Amygdala (tissue), 56 donors: ENCODE results near the gene GTF2F2.

Experiments used
- DNase-seq, 56 donors: peaks; one replicate each; lab custom pipeline; 2025; lab: John Stamatoyannopoulos, UW

GTF2F2 gene

GRCh38 chr13:45120967-45121831 is 889 bp downstream of the GTF2F2 start:
- no peak for DNase-seq

- no peak for DNase-seq
Observed at GRCh38 chr13:45122941-45123340, 2.6 kb downstream of the GTF2F2 start.

DNA sequence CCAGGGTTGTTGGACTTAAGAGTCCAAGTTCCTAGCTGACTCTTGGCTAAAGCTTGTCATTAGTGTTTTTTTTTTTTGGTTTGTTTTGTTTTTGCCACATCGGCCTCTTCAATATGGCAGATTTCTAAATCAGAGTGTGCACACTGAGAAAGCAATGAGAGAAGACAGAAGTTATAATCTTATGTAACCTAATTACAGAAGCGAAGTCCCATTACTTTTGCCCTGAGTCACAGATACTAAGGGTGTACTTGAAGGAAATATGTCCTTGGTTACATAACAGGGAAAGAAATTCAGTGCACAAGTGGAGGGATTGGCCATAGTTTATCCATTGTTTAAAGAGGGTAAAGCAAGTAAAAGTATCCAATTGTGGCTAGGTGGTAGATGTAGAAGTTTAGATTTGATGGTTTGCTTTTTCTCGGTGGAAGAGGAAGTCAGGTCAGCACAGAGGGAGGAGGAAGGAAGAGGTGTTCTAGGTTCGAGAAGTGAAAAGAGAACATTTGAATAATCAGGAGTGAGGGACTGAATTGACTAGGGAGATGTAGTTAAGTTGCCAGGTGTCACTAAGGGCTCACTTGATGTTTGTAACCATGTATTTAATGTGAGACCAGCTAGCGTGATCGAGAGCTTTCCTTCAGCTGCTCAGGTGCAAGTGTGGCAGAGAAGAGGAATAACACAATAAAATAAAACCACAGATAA is 12.2 kb downstream of the GTF2F2 start:
- no peak for DNase-seq

GRCh38 chr13:45133396-45134118 is 13.2 kb downstream of the GTF2F2 start:
- no peak for DNase-seq

GRCh38 chr13:45136741-45137504 is 16.6 kb downstream of the GTF2F2 start:
- no peak for DNase-seq

- DNase-seq: no peak
Observed at GRCh38 chr13:45137526-45137925, 17.2 kb downstream of the GTF2F2 start.

- DNase-seq: no peak
Observed at GRCh38 chr13:45138282-45138681, 18.0 kb downstream of the GTF2F2 start.

DNA sequence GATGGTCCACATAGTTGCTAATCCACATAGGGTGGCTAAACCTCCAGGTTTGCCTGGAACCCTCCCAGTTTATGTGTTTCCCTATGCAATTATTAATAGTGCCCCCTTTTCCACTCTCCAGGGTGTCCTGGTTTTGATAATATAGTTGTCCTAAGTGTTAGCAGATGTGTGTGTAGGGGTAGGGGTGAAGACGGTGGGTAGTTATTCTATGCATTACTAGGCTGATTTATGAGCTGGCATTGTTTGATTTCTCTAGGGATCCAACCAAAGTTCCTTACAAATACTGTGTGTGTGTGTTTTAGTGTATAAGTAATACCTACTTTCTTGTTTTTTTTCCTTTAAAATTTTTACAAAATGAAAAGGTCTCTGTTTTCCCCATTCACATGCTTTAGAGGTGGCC is 21.1 kb downstream of the GTF2F2 start:
- no peak for DNase-seq

DNA sequence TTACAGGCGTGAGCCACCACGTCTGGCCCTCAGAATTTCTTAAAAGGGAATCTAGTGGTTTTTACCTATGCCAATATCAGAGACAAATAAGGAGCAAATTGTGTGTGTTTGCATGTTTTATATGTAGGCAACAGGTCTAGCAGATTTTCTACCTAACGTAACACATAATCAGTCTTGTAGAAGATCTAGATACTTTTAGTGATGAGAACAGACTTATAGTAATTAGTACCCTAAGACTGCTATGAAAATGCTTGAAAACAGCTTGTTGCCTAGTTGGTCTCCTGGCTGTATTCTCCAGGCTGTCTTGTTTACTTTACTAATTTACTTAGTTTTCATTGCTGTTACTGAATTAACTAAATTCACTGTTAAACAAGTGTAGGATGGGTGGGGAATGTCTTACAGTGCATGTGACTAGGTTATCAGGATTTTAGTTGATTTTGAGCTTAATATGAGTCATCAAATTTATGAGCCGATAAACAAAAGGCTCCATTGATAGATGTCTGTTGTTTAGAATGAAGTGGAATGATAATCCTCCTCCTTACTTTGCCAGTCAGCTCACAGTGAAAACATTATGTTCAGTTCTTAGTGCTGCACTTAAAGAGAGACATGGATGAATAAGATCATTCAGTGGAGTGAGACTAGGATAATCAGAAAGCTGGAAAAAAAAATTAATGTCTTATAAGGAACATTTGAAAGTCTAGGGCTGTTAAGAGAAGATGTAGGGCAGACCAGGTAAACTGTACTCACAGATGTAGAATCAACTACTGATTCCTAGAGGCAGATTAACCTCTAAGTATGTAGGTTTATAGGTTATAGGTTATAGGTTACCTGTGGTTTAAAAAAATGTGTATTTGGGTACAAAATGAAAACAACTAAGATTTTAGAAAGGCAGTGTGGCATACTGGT is 22.4 kb downstream of the GTF2F2 start:
- DNase-seq: peak in 1 of 56 donors; percentile 13

- DNase-seq: peak in 13 of 56 donors; percentile 2 to 36 (median 8)
Observed at GRCh38 chr13:45143346-45143751, 23.0 kb downstream of the GTF2F2 start.

GRCh38 chr13:45149964-45150363 is 29.7 kb downstream of the GTF2F2 start:
- no peak for DNase-seq

DNA sequence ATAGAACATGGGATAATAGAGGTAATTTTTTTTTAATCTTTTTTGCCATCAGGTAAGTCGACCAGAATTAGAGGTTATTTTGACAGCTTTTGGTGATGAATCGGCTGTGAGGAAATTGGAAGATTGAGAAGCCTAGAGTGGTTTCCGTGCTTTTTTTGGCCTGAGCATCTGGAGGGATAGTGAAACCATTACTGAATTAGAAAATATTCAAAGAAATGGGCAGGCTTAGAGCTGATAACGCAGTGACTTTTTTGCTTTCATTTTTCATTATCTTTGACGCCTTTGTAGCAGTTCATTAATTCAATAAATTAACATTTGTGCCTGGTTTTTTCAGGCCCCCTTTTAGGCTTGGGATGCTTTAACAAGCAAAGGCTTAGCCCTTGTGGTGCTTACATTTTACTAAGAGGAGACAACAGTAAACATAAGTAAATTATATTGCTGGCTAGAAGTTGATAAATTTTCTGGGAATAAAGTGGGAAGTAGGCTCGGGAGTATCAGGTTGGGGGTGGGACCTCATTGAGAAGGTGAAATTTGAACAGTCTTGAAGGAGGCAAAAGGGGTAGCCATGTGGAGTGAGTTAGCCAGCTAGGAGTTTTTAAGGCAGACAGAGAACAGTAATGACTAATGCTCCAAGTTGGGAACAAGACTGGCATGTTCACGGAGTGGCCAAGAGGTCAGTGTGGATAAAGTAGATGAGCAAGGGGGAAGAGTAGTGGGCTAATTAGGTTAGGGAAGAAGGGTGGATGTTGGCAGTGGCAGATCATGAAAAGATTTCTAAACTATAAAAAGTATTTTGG is 36.5 kb downstream of the GTF2F2 start:
- DNase-seq: no peak

- no peak for DNase-seq
Observed at GRCh38 chr13:45162194-45162593, 41.9 kb downstream of the GTF2F2 start.

DNA sequence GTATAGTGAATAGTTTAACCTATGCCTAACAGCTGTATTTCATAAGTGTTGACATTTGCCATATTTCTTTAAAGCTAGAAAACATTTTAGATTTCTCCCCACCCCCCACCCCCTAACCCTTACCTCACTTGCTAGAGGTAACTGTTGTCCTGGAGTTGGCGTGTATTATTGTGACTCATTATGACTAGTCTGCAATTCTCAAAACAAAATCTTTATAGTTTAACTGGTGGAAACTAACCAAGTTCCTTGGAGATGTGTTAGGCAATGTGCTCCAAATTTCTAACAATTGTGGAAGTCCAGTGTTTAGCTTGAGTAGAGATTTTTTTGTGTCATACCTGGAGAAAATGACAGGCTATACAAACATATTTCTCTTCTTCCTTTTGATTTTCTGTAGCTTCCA is 42.5 kb downstream of the GTF2F2 start:
- DNase-seq: no peak

- no peak for DNase-seq
Observed at GRCh38 chr13:45166858-45167257, 46.5 kb downstream of the GTF2F2 start.

GRCh38 chr13:45167611-45168554 is 47.6 kb downstream of the GTF2F2 start:
- no peak for DNase-seq

- DNase-seq: no peak
Observed at GRCh38 chr13:45168555-45168930, 48.2 kb downstream of the GTF2F2 start.
